Lung (tissue), 12 donors: Measurements from ENCODE around the gene ANKRD44. TPM values are rescaled to one million over a fixed set of nuclear protein-coding genes. Genes with fewer than 3 reads are reported as not detected.

Source experiments
- ATAC-seq: fragments of 200-7000 bp; cut with Tn5 transposase; one replicate; pipeline ENCODE4 v1.9.1; 2020; ENCODE audit warnings: moderate number of reproducible peaks; ENCODE audit not compliant: insufficient read depth, low FRiP score
- DNase-seq, 3 donors: peaks; one replicate each; pipeline ENCODE4 v3.0.0-alpha.2; 2013 to 2017
- H3K27ac ChIP-seq, 2 donors: one replicate each; pipeline ENCODE4 v1.5.1; 2013; ENCODE audit warnings: mild to moderate bottlenecking in 2 of 2, moderate library complexity in 2 of 2, control low read depth in 1 of 2, inconsistent platforms in 1 of 2, low read depth in 1 of 2, low read length in 1 of 2
- H3K27me3 ChIP-seq, 3 donors: one replicate each; pipeline ENCODE4 v1.5.1; 2013; ENCODE audit warnings: low read length in 2 of 3; ENCODE audit not compliant: control insufficient read depth in 3 of 3, insufficient read depth in 3 of 3
- H3K36me3 ChIP-seq, 4 donors: one replicate each; pipeline ENCODE4 v1.5.1; 2013; ENCODE audit warnings: low read length in 4 of 4, mild to moderate bottlenecking in 1 of 4, moderate library complexity in 1 of 4; ENCODE audit not compliant: control insufficient read depth in 4 of 4, insufficient read depth in 4 of 4
- H3K4me1 ChIP-seq, 5 donors: one replicate each; pipeline ENCODE4 v1.5.1; 2013; ENCODE audit warnings: low read length in 5 of 5, mild to moderate bottlenecking in 2 of 5, moderate library complexity in 1 of 5; ENCODE audit not compliant: control insufficient read depth in 5 of 5, insufficient read depth in 5 of 5
- H3K4me3 ChIP-seq: one replicate; pipeline ENCODE4 v1.5.1; 2013; ENCODE audit warnings: mild to moderate bottlenecking, control low read depth, moderate library complexity
- H3K9ac ChIP-seq, 2 donors: one replicate each; pipeline ENCODE4 v1.5.1; 2013; ENCODE audit warnings: low read length in 2 of 2, control low read depth in 1 of 2; ENCODE audit not compliant: insufficient read depth in 1 of 2
- H3K9me3 ChIP-seq, 4 donors: one replicate each; pipeline ENCODE4 v1.5.1; 2013; ENCODE audit warnings: low read length in 3 of 4, mild to moderate bottlenecking in 1 of 4, moderate library complexity in 1 of 4; ENCODE audit not compliant: control insufficient read depth in 4 of 4, insufficient read depth in 3 of 4
- CTCF ChIP-seq: IDR thresholded peaks from 2 replicates; pipeline ENCODE4 v1.5.1; 2012; ENCODE audit warnings: mild to moderate bottlenecking; ENCODE audit errors: control extremely low read depth, extremely low read depth
- WGBS, 2 donors: extraction: QIAGEN DNeasy Blood & Tissue Kit; methylation state at CpG; one replicate each; pipeline ENCODE4 v1.1.7; 2013; 5-methylcytosine and 5-hydroxymethylcytosine counted together
- polyA plus RNA-seq, 2 donors: library from polyadenylated mRNA; stranded (reverse); fragments of 200-250 nt; gene quantifications; one replicate each; pipeline ENCODE4 v1.2.1, GENCODE V29; 2013
- total RNA-seq, 2 donors: library from RNA; depleted of rRNA in 1 of 2; stranded (reverse); fragments of >200 nt in 1 of 2; gene quantifications; one replicate each; pipeline ENCODE4 v1.2.1, GENCODE V29; 2014 to 2021
- donor health status: control.
- donor health status: control.
- donor health status: Bipolar disorder and iron deficiency.
- donor health status: healthy.
- donor health status: DM: yes; HTN: yes; CAD: no.

The ANKRD44 gene
- total and polyA plus RNA-seq, 4 donors = 7.1 to 73.8 (median 20.3) TPM

GRCh38 chr2:197135806-197136205, 174.8 kb downstream of the ANKRD44 start:
- no peak overlapping the region for H3K9ac ChIP-seq
- ATAC-seq (no peak), DNase-seq (no peak)
- TF ChIP-seq CTCF = no peak
- no peaks in the 10 kb centered on the region for H3K27me3 ChIP-seq
- peaks cover 0 to 4% (median 0%) of the 10 kb centered on the region in 5 donors for H3K4me1 ChIP-seq
- no peak overlapping the region for H3K27ac ChIP-seq
- H3K4me3 ChIP-seq = no peak overlapping the region
- WGBS, 2 donors = 100% methylated on average over 1 of the region's 1 CpG
- H3K9me3 ChIP-seq = no peaks in the 10 kb centered on the region
- peaks cover 0 to 9% (median 0%) of the 10 kb centered on the region in 4 donors for H3K36me3 ChIP-seq

- Histone ChIP-seq H3K4me3 (no peak overlapping the region), H3K9me3 (no peaks in the 10 kb centered on the region), H3K9ac (no peak overlapping the region), H3K27ac (no peak overlapping the region), H3K4me1 (peaks cover 0 to 4% (median 0%) of the 10 kb centered on the region in 5 donors), H3K27me3 (no peaks in the 10 kb centered on the region), H3K36me3 (peaks cover 0 to 9% (median 0%) of the 10 kb centered on the region in 4 donors)
- WGBS, 2 donors = 92 to 99% methylated on average over 2 of the region's 2 CpGs
- TF ChIP-seq CTCF = no peak
- DNase-seq (peak in 2 of 3 donors; percentile 21 to 30), ATAC-seq (no peak)
These were observed 176.4 kb downstream of the ANKRD44 start for GRCh38 chr2:197134206-197134605.

- 85 to 90% methylated on average over 4 of the region's 4 CpGs for WGBS, 2 donors
- Histone ChIP-seq H3K4me1 (peaks cover 0 to 2% (median 0%) of the 10 kb centered on the region in 5 donors), H3K27me3 (no peaks in the 10 kb centered on the region), H3K9me3 (no peaks in the 10 kb centered on the region), H3K36me3 (peaks cover 0 to 9% (median 0%) of the 10 kb centered on the region in 4 donors), H3K9ac (no peak overlapping the region), H3K4me3 (no peak overlapping the region), H3K27ac (no peak overlapping the region)
- DNase-seq = no peak
- no peak for TF ChIP-seq CTCF
- ATAC-seq = no peak
These were observed 179.1 kb downstream of the ANKRD44 start for GRCh38 chr2:197131558-197131855.

GRCh38 chr2:197130318-197130717, 180.3 kb downstream of the ANKRD44 start:
- ATAC-seq (no peak), DNase-seq (no peak)
- no peak for TF ChIP-seq CTCF
- H3K27ac ChIP-seq = no peak overlapping the region
- peaks cover 0 to 9% (median 0%) of the 10 kb centered on the region in 4 donors for H3K36me3 ChIP-seq
- H3K9me3 ChIP-seq = no peaks in the 10 kb centered on the region
- no peaks in the 10 kb centered on the region for H3K4me1 ChIP-seq
- no peak overlapping the region for H3K9ac ChIP-seq
- no peak overlapping the region for H3K4me3 ChIP-seq
- H3K27me3 ChIP-seq = no peaks in the 10 kb centered on the region
- 57 to 71% methylated on average over 6 of the region's 6 CpGs for WGBS, 2 donors
